GM21528 (cell line): Measurements from ENCODE around the gene OR11L1.

ENCODE experiments used
- ATAC-seq: cut with Tn5 transposase; IDR thresholded peaks from one replicate; pipeline ENCODE4 v1.9.1; 2021; ENCODE audit warnings: mild to moderate bottlenecking, moderate library complexity; ENCODE audit not compliant: unreplicated experiment, low FRiP score

The OR11L1 gene

GRCh38 chr1:247841796-247842195, at the start of gene OR11L1:
Gene OR11L1 (minus strand): TSS chr1:247841896. CDS start chr1:247841896, 0 bp downstream.
- no peak for ATAC-seq

GRCh38 chr1:247884797-247885413, 43.2 kb upstream of the OR11L1 start:
- ATAC-seq: no peak

GRCh38 chr1:247883346-247883745, 41.6 kb upstream of the OR11L1 start:
- no peak for ATAC-seq

- ATAC-seq: no peak
Observed at GRCh38 chr1:247865416-247865815, 23.7 kb upstream of the OR11L1 start.

- ATAC-seq: no peak
Observed at GRCh38 chr1:247864644-247865043, 22.9 kb upstream of the OR11L1 start.

GRCh38 chr1:247862756-247863155, 21.1 kb upstream of the OR11L1 start:
- ATAC-seq: no peak

GRCh38 chr1:247857985-247858619, 16.4 kb upstream of the OR11L1 start:
- no peak for ATAC-seq

- ATAC-seq: peak; percentile 74
Observed at GRCh38 chr1:247857069-247857984, 15.6 kb upstream of the OR11L1 start, which contains the start of gene TRIM58. Gene TRIM58 (plus strand): TSS chr1:247857187. CDS start chr1:247857247, 60 bp downstream.

GRCh38 chr1:247855911-247856310, 14.2 kb upstream of the OR11L1 start:
- ATAC-seq: no peak

- no peak for ATAC-seq
Observed at GRCh38 chr1:247854899-247855545, 13.3 kb upstream of the OR11L1 start.

GRCh38 chr1:247849616-247850015, 7.9 kb upstream of the OR11L1 start:
- ATAC-seq: no peak

GRCh38 chr1:247848346-247848745, 6.7 kb upstream of the OR11L1 start:
- no peak for ATAC-seq

- no peak for ATAC-seq
Observed at GRCh38 chr1:247845693-247846017, 4.0 kb upstream of the OR11L1 start.

GRCh38 chr1:247845011-247845692, 3.5 kb upstream of the OR11L1 start:
- ATAC-seq: no peak

- no peak for ATAC-seq
Observed at GRCh38 chr1:247843411-247843810, 1.7 kb upstream of the OR11L1 start.

- no peak for ATAC-seq
Observed at GRCh38 chr1:247840818-247841217, 878 bp downstream of the OR11L1 start.

GRCh38 chr1:247833601-247834000, 8.1 kb downstream of the OR11L1 start:
- no peak for ATAC-seq

- no peak for ATAC-seq
Observed at GRCh38 chr1:247829656-247830055, 12.0 kb downstream of the OR11L1 start.

- no peak for ATAC-seq
Observed at GRCh38 chr1:247825362-247825761, 16.3 kb downstream of the OR11L1 start.

GRCh38 chr1:247824023-247824422, 17.7 kb downstream of the OR11L1 start, which contains the start of gene OR14A16:
Gene OR14A16 (minus strand): TSS chr1:247824119. CDS start chr1:247815729, 8,390 bp downstream.
- no peak for ATAC-seq
